ENCODE measurements around the gene IGFL1.

- no peak for TF ChIP-seq CTCF (IDR thresholded peaks at IDR 0.05)
- no peak for TF ChIP-seq POLR2A (IDR thresholded peaks at IDR 0.05)
- TF ChIP-seq EP300 (IDR thresholded peaks at IDR 0.05) = no peak
- no peak for TF ChIP-seq POLR2AphosphoS5 (IDR thresholded peaks at IDR 0.05)
Observed at GRCh38 chr19:46221152-46221551, 8.4 kb upstream of the IGFL1 start.
